K562 (cell line): ENCODE results near the gene ZBTB46.

Experiments used
- BACH1 ChIP-seq: fragments of 200-800 bp; sonication (Bioruptor generic); IDR thresholded peaks from 2 replicates; pipeline ENCODE4 v1.6.1; 2016; ENCODE audit warnings: missing genetic modification characterization, missing compliant biosample characterization
- CC2D1A ChIP-seq: fragments of 450-650 bp; IDR thresholded peaks from 2 replicates; pipeline ENCODE4 v1.6.1; 2017; ENCODE audit warnings: mild to moderate bottlenecking
- CCNT2 ChIP-seq: IDR thresholded peaks from 2 replicates; pipeline ENCODE4 v1.6.1; 2011; ENCODE audit warnings: borderline replicate concordance, low read depth, mild to moderate bottlenecking, moderate library complexity, mixed read lengths, low read length; ENCODE audit not compliant: insufficient read length; ENCODE audit errors: extremely low read depth
- EGR1 ChIP-seq: fragments of 450-650 bp; conservative IDR thresholded peaks from 2 replicates; pipeline ENCODE4 v1.6.1; 2017; ENCODE audit warnings: mild to moderate bottlenecking
- FOXM1 ChIP-seq, 2 experiments: fragments of 450-650 bp in 1 of 2; sonication (generic) in 1 of 2; formaldehyde crosslinking in 1 of 2; IDR thresholded peaks; 2 replicates each; pipeline versions ENCODE4 v1.6.1 to v1.9.0; 2017 to 2022; ENCODE audit warnings: low read depth in 2 of 2, mild to moderate bottlenecking in 2 of 2, missing genetic modification reagents in 1 of 2, moderate library complexity in 1 of 2
- RFX5 ChIP-seq: IDR thresholded peaks from 2 replicates; pipeline ENCODE4 v1.6.1; 2011; ENCODE audit warnings: low read depth, mild to moderate bottlenecking, improper control_type of control experiment, low read length

DNA sequence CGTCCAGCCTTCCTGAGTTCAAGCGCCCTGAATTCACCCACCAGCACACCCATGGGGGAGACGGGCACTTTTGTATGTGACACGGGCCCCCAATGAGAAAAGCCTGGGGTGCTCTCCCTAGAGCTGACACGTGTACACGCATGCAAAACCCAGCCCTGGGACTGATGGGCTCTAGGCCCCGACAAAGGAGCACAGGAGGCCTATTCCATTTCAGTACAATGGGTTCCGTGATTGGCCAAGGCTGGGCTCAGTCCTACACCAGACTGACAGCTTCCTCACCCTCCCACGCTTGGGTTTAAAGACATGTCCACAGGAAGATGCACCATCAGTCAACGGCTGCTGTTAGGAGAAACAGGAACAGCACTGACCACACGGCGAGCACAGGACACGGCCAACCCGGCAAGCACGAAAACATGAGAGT, 8.8 kb downstream of the ZBTB46 start:
- no peak for TF ChIP-seq CC2D1A
- no peak for TF ChIP-seq RFX5
- no peak for TF ChIP-seq CCNT2
- TF ChIP-seq EGR1, result peak; percentile 80
- TF ChIP-seq BACH1 (tag), result no peak
- TF ChIP-seq FOXM1 (IDR thresholded peaks at IDR 0.05; ENCODE audit: low read depth), result no peak
- TF ChIP-seq FOXM1 (CRISPR knock-in tag; IDR thresholded peaks at IDR 0.05; ENCODE audit: low read depth), result no peak
